ENCODE measurements around the gene MFRP. TPM values are rescaled to one million over a fixed set of nuclear protein-coding genes. Genes with fewer than 3 reads are reported as not detected.

The MFRP gene
- total and polyA plus RNA-seq, 9 of the 15 experiments (the other 6 are each of a cell fraction or from before 2014, with no cell fraction given): not detected

DNA sequence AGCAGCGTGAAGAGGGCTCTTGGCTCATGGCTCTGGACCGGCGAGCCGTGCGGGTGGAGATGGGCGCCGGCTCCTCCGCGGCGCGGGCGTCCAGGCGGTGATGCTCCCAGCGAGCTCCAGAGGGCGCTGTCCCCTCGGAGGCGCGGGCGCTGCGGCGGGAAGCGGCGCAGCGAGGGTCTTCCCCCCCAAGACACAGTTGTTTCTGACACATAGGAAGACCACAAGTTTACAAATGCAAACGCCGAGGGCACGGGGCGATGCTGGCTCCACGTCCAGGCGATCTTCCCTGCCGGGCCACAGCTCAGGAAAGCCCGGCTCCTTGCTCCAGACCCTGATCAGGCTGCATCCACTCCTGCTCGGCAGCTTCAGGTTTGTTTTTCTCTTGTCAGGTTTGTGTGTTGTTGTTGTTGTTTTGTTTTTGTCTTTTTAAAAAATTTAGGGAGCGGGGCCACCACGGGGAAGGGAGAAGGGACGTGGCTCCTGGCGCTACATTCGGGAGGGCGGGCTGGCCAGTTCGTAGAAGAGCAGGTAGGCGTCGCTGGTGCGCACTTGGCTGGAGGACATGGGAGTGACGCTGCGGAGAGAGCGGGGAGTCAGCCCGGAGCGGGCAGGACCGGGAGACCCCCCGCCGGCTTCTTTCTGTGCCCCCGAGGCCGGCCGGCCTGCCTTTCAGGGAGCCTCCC is 10.0 kb upstream of the MFRP start (continued):
- no peak for TF ChIP-seq ZNF76 (CRISPR knock-in tag; IDR thresholded peaks at IDR 0.05; ENCODE audit: borderline replicate concordance)
- no peak for TF ChIP-seq SMAD2 (IDR thresholded peaks at IDR 0.05; ENCODE audit: low read depth, low read length)
- TF ChIP-seq CHAMP1 (IDR thresholded peaks at IDR 0.05): no peak
- no peak for TF ChIP-seq SNIP1 (IDR thresholded peaks at IDR 0.05; ENCODE audit: low read depth)
- TF ChIP-seq, protein P1, sequence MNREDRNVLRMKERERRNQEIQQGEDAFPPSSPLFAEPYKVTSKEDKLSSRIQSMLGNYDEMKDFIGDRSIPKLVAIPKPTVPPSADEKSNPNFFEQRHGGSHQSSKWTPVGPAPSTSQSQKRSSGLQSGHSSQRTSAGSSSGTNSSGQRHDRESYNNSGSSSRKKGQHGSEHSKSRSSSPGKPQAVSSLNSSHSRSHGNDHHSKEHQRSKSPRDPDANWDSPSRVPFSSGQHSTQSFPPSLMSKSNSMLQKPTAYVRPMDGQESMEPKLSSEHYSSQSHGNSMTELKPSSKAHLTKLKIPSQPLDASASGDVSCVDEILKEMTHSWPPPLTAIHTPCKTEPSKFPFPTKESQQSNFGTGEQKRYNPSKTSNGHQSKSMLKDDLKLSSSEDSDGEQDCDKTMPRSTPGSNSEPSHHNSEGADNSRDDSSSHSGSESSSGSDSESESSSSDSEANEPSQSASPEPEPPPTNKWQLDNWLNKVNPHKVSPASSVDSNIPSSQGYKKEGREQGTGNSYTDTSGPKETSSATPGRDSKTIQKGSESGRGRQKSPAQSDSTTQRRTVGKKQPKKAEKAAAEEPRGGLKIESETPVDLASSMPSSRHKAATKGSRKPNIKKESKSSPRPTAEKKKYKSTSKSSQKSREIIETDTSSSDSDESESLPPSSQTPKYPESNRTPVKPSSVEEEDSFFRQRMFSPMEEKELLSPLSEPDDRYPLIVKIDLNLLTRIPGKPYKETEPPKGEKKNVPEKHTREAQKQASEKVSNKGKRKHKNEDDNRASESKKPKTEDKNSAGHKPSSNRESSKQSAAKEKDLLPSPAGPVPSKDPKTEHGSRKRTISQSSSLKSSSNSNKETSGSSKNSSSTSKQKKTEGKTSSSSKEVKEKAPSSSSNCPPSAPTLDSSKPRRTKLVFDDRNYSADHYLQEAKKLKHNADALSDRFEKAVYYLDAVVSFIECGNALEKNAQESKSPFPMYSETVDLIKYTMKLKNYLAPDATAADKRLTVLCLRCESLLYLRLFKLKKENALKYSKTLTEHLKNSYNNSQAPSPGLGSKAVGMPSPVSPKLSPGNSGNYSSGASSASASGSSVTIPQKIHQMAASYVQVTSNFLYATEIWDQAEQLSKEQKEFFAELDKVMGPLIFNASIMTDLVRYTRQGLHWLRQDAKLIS (CRISPR knock-in tag; IDR thresholded peaks at IDR 0.05): no peak
- no peak for TF ChIP-seq MBD2 (IDR thresholded peaks at IDR 0.05; ENCODE audit: borderline replicate concordance, low read depth)
- TF ChIP-seq ZNF311 (CRISPR knock-in tag; IDR thresholded peaks at IDR 0.05): no peak
- 0 out of 2 replicates have a peak, but pooled peaks have one; percentile 27 for TF ChIP-seq ELF4 (CRISPR knock-in tag; IDR thresholded peaks at IDR 0.05)
- TF ChIP-seq TBP (optimal IDR thresholded peaks at IDR 0.05; ENCODE audit: low read depth, low read length): no peak
- no peak for TF ChIP-seq NCOA4 (IDR thresholded peaks at IDR 0.05; ENCODE audit: partially characterized antibody)
- no peak for TF ChIP-seq ZNF507 (tag; conservative IDR thresholded peaks at IDR 0.05)
- TF ChIP-seq ZNF561 (CRISPR knock-in tag; conservative IDR thresholded peaks at IDR 0.05): no peak
- 0 out of 2 replicates have a peak, but pooled peaks have one; percentile 9 for TF ChIP-seq MTA2 (IDR thresholded peaks at IDR 0.05; ENCODE audit: low read depth)
- TF ChIP-seq CBX3 (IDR thresholded peaks at IDR 0.05; ENCODE audit: borderline replicate concordance in 1 of 2, low read length in 2 of 2): no peak
- TF ChIP-seq, protein P2, sequence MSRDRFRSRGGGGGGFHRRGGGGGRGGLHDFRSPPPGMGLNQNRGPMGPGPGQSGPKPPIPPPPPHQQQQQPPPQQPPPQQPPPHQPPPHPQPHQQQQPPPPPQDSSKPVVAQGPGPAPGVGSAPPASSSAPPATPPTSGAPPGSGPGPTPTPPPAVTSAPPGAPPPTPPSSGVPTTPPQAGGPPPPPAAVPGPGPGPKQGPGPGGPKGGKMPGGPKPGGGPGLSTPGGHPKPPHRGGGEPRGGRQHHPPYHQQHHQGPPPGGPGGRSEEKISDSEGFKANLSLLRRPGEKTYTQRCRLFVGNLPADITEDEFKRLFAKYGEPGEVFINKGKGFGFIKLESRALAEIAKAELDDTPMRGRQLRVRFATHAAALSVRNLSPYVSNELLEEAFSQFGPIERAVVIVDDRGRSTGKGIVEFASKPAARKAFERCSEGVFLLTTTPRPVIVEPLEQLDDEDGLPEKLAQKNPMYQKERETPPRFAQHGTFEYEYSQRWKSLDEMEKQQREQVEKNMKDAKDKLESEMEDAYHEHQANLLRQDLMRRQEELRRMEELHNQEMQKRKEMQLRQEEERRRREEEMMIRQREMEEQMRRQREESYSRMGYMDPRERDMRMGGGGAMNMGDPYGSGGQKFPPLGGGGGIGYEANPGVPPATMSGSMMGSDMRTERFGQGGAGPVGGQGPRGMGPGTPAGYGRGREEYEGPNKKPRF (IDR thresholded peaks at IDR 0.05; ENCODE audit: low read depth, low read length): no peak
- no peak for TF ChIP-seq UBTF (IDR thresholded peaks at IDR 0.05; ENCODE audit: borderline replicate concordance in 1 of 2, low read depth in 2 of 2, low read length in 2 of 2)
- TF ChIP-seq RAD21 (CRISPR knock-in tag; conservative IDR thresholded peaks at IDR 0.05 in 1 of 2, IDR thresholded peaks at IDR 0.05 in 1 of 2): peak; percentile 89 to 90

Data from K562 (cell line).